H1 (cell line): ENCODE data around the gene ADCK2. TPM values are rescaled to one million over a fixed set of nuclear protein-coding genes. Genes with fewer than 3 reads are reported as not detected.

Source experiments
- CTCF ChIA-PET: fragments of 300-600 bp; sonication (Branson Sonifier 250); formaldehyde crosslinking; loops from one replicate; lab custom pipeline; 2021; ENCODE audit not compliant: partially characterized antibody; lab: Charles Lee
- POLR2A ChIA-PET: fragments of 300-600 bp; sonication (Branson Sonifier 250); formaldehyde crosslinking; loops from one replicate; lab custom pipeline; 2021; ENCODE audit warnings: inconsistent platforms; ENCODE audit not compliant: partially characterized antibody; lab: Charles Lee
- DNase-seq, 2 experiments: peaks; one replicate each; pipeline versions ENCODE4 v3.0.0 to v3.0.0-alpha.2; 2010 to 2022; ENCODE audit warnings: low spot score in 2 of 2, low read depth in 1 of 2, mixed read lengths in 1 of 2
- FAIRE-seq: peaks from 2 replicates; lab custom pipeline; 2011; peaks lifted over from hg19 to GRCh38; lab: Jason Lieb, UNC
- H2AFZ ChIP-seq: 2 replicates; pipeline ENCODE4 v1.8.1; 2012; ENCODE audit warnings: low read length, inconsistent platforms
- H2AK5ac ChIP-seq: 2 replicates; pipeline ENCODE4 v1.6.1; 2013; ENCODE audit warnings: low read depth, low read length
- H2BK120ac ChIP-seq: replicated peaks from 2 replicates; pipeline ENCODE3; 2013; ENCODE audit warnings: low read depth, low read length, inconsistent platforms
- H2BK12ac ChIP-seq: 2 replicates; pipeline ENCODE4 v1.6.1; 2013; ENCODE audit warnings: low read depth, low read length
- H2BK15ac ChIP-seq: 2 replicates; pipeline ENCODE4 v1.6.1; 2013; ENCODE audit warnings: low read length
- H2BK20ac ChIP-seq: 2 replicates; pipeline ENCODE4 v1.6.1; 2013; ENCODE audit warnings: low read length
- H2BK5ac ChIP-seq: 2 replicates; pipeline ENCODE4 v1.6.1; 2013; ENCODE audit warnings: low read depth, low read length
- H3K14ac ChIP-seq: 2 replicates; pipeline ENCODE4 v1.6.1; 2013; ENCODE audit warnings: inconsistent platforms; ENCODE audit not compliant: insufficient read length
- H3K18ac ChIP-seq: 2 replicates; pipeline ENCODE4 v1.6.1; 2013; ENCODE audit warnings: low read length; ENCODE audit errors: extremely low read depth
- H3K23ac ChIP-seq: 2 replicates; pipeline ENCODE4 v1.6.1; 2013; ENCODE audit warnings: inconsistent platforms; ENCODE audit not compliant: insufficient read length
- H3K23me2 ChIP-seq: 2 replicates; pipeline ENCODE4 v1.6.1; 2013; ENCODE audit warnings: low read depth, low read length
- H3K27ac ChIP-seq: 2 replicates; pipeline ENCODE4 v1.6.1; 2011; ENCODE audit warnings: low read depth, low read length, inconsistent platforms
- H3K27me3 ChIP-seq, 4 experiments: replicated peaks in 1 of 4; 1 replicate in 1 of 4; 2 replicates in 3 of 4; pipeline versions ENCODE4 v1.6.1 to v1.8.1; 2011 to 2013; ENCODE audit warnings: low read length in 3 of 4, mild to moderate bottlenecking in 3 of 4, inconsistent platforms in 2 of 4, mixed read lengths in 2 of 4, moderate library complexity in 1 of 4; ENCODE audit not compliant: control insufficient read depth in 3 of 4, insufficient read depth in 3 of 4; ENCODE audit errors: extremely low read depth in 1 of 4
- H3K36me3 ChIP-seq, 4 experiments: 2 replicates each; pipeline versions ENCODE4 v1.6.1 to v1.8.1; 2011 to 2013; ENCODE audit warnings: mild to moderate bottlenecking in 4 of 4, low read length in 3 of 4, moderate library complexity in 2 of 4, control low read depth in 1 of 4, inconsistent platforms in 1 of 4; ENCODE audit not compliant: insufficient read depth in 4 of 4, control insufficient read depth in 2 of 4
- H3K4ac ChIP-seq: replicated peaks from 2 replicates; pipeline ENCODE3; 2013; ENCODE audit warnings: low read length, low read depth, mixed read lengths, inconsistent platforms; ENCODE audit not compliant: insufficient read length
- H3K4me1 ChIP-seq, 4 experiments: replicated peaks in 1 of 4; 1 replicate in 1 of 4; 2 replicates in 3 of 4; pipeline versions ENCODE4 v1.6.1 to v1.8.1; 2011 to 2013; ENCODE audit warnings: low read length in 3 of 4, inconsistent platforms in 2 of 4, mixed read lengths in 1 of 4; ENCODE audit not compliant: insufficient read depth in 4 of 4, control insufficient read depth in 3 of 4
- H3K4me2 ChIP-seq, 2 experiments: 2 replicates each; pipeline versions ENCODE4 v1.6.1 to v1.8.1; 2011 to 2013; ENCODE audit warnings: low read depth in 2 of 2, low read length in 2 of 2, control low read depth in 1 of 2, inconsistent platforms in 1 of 2, mild to moderate bottlenecking in 1 of 2; ENCODE audit not compliant: insufficient read depth in 1 of 2
- H3K4me3 ChIP-seq, 4 experiments: fragments of 200-600, 300-600 bp in 1 of 4; sonication (generic), shearing (Covaris generic), sonication (Bioruptor Twin) in 1 of 4; 2 replicates each; pipeline versions ENCODE4 v1.5.1 to v1.8.1; 2011 to 2016; ENCODE audit warnings: low read length in 4 of 4, low read depth in 3 of 4, control low read depth in 2 of 4, inconsistent platforms in 2 of 4, mild to moderate bottlenecking in 2 of 4, mixed read lengths in 1 of 4, moderate library complexity in 1 of 4; ENCODE audit not compliant: insufficient read depth in 2 of 4; ENCODE audit errors: extremely low read depth in 1 of 4
- H3K56ac ChIP-seq: replicated peaks from 2 replicates; pipeline ENCODE3; 2013; ENCODE audit warnings: low read depth, mild to moderate bottlenecking, mixed read lengths, low read length, inconsistent platforms; ENCODE audit not compliant: insufficient read length
- H3K79me1 ChIP-seq: 2 replicates; pipeline ENCODE4 v1.6.1; 2013; ENCODE audit warnings: low read depth, low read length, control low read depth
- H3K79me2 ChIP-seq, 2 experiments: 2 replicates each; pipeline versions ENCODE4 v1.6.1 to v1.8.1; 2012 to 2013; ENCODE audit warnings: low read length in 2 of 2, mild to moderate bottlenecking in 2 of 2, inconsistent platforms in 1 of 2; ENCODE audit not compliant: insufficient read depth in 2 of 2, control insufficient read depth in 1 of 2
- H3K9ac ChIP-seq, 4 experiments: replicated peaks in 1 of 4; 1 replicate in 1 of 4; 2 replicates in 3 of 4; pipeline versions ENCODE4 v1.6.1 to v1.8.1; 2011 to 2013; ENCODE audit warnings: low read depth in 3 of 4, low read length in 3 of 4, control low read depth in 2 of 4, mild to moderate bottlenecking in 2 of 4, moderate library complexity in 2 of 4, inconsistent platforms in 1 of 4; ENCODE audit errors: extremely low read depth in 1 of 4
- H3K9me3 ChIP-seq, 2 experiments: 2 replicates each; pipeline versions ENCODE4 v1.6.1 to v1.8.1; 2012 to 2013; ENCODE audit warnings: mild to moderate bottlenecking in 2 of 2, moderate library complexity in 2 of 2, control low read depth in 1 of 2, inconsistent platforms in 1 of 2, low read depth in 1 of 2, low read length in 1 of 2, mixed read lengths in 1 of 2; ENCODE audit not compliant: insufficient read depth in 2 of 2
- H4K20me1 ChIP-seq, 2 experiments: replicated peaks in 1 of 2; 2 replicates each; pipeline versions ENCODE3 to v1.8.1; 2011 to 2013; ENCODE audit warnings: inconsistent platforms in 2 of 2, low read length in 2 of 2, mild to moderate bottlenecking in 1 of 2; ENCODE audit not compliant: insufficient read depth in 2 of 2, control insufficient read depth in 1 of 2
- H4K5ac ChIP-seq: 2 replicates; pipeline ENCODE4 v1.6.1; 2013; ENCODE audit warnings: low read length, low read depth, mixed read lengths, inconsistent platforms; ENCODE audit not compliant: insufficient read length
- H4K8ac ChIP-seq: 2 replicates; pipeline ENCODE4 v1.8.0; 2013; ENCODE audit warnings: mild to moderate bottlenecking, moderate library complexity, low read length, inconsistent platforms; ENCODE audit not compliant: insufficient read depth; ENCODE audit errors: extremely low read depth
- H4K91ac ChIP-seq: replicated peaks from 2 replicates; pipeline ENCODE3; 2013; ENCODE audit warnings: low read length, mixed read lengths, inconsistent platforms; ENCODE audit not compliant: insufficient read length
- EP300 ChIP-seq, 2 experiments: IDR thresholded peaks; 1 replicate in 1 of 2; 2 replicates in 1 of 2; pipeline ENCODE4 v1.6.1; 2011 to 2012; ENCODE audit warnings: low read depth in 2 of 2, low read length in 2 of 2, mild to moderate bottlenecking in 2 of 2, borderline replicate concordance in 1 of 2, inconsistent platforms in 1 of 2, moderate library complexity in 1 of 2
- FOSL1 ChIP-seq: IDR thresholded peaks from 2 replicates; pipeline ENCODE4 v1.6.1; 2011; ENCODE audit warnings: mild to moderate bottlenecking, low read depth, low read length, moderate library complexity; ENCODE audit not compliant: insufficient read depth
- HDAC2 ChIP-seq, 2 experiments: fragments of 300-600 bp in 1 of 2; sonication (generic) in 1 of 2; IDR thresholded peaks; 2 replicates each; pipeline ENCODE4 v1.6.1; 2011 to 2012; ENCODE audit warnings: low read depth in 2 of 2, low read length in 2 of 2, mild to moderate bottlenecking in 2 of 2, moderate library complexity in 2 of 2, borderline replicate concordance in 1 of 2, inconsistent platforms in 1 of 2
- JUN ChIP-seq: IDR thresholded peaks from 2 replicates; pipeline ENCODE4 v1.6.1; 2011; ENCODE audit warnings: low read depth, mild to moderate bottlenecking, improper control_type of control experiment, low read length
- KDM4A ChIP-seq: IDR thresholded peaks from one replicate; pipeline ENCODE4 v1.7.1; 2012; ENCODE audit warnings: low read depth, mild to moderate bottlenecking, moderate library complexity, low read length, inconsistent platforms; ENCODE audit not compliant: severe bottlenecking
- MAFK ChIP-seq: IDR thresholded peaks from 2 replicates; pipeline ENCODE4 v1.6.1; 2012; ENCODE audit warnings: low read depth, mild to moderate bottlenecking, improper control_type of control experiment, low read length
- MAX ChIP-seq: IDR thresholded peaks from 2 replicates; pipeline ENCODE4 v1.6.1; 2012; ENCODE audit warnings: inconsistent platforms
- POLR2A ChIP-seq, 2 experiments: IDR thresholded peaks; 1 replicate in 1 of 2; 2 replicates in 1 of 2; pipeline ENCODE4 v1.6.1; 2011; ENCODE audit warnings: low read depth in 2 of 2, low read length in 2 of 2, mild to moderate bottlenecking in 2 of 2; ENCODE audit errors: control extremely low read depth in 1 of 2
- POU5F1 ChIP-seq: IDR thresholded peaks from 2 replicates; pipeline ENCODE4 v1.6.1; 2011; ENCODE audit warnings: low read depth, mild to moderate bottlenecking, low read length, moderate library complexity
- SIRT6 ChIP-seq: IDR thresholded peaks from one replicate; pipeline ENCODE4 v1.7.1; 2012; ENCODE audit warnings: low read length, inconsistent platforms
- SP4 ChIP-seq: IDR thresholded peaks from 2 replicates; pipeline ENCODE4 v1.6.1; 2012; ENCODE audit warnings: low read length, inconsistent platforms
- SUZ12 ChIP-seq: fragments of 200-600 bp; sonication (generic); IDR thresholded peaks from 2 replicates; pipeline ENCODE4 v1.6.1; 2012; ENCODE audit warnings: mild to moderate bottlenecking, inconsistent platforms, low read length, moderate library complexity, mixed read lengths
- WGBS, 2 experiments: shearing (Covaris generic) in 1 of 2; methylation state at CpG; one replicate each; pipeline versions ENCODE4 v1.1.6 to v1.1.7; 2013 to 2015; ENCODE audit warnings: low lambda C conversion rate in 2 of 2, mixed read lengths in 2 of 2, inconsistent platforms in 1 of 2, low coverage in 1 of 2, missing lambda C conversion rate in 1 of 2; ENCODE audit not compliant: insufficient replicate concordance in 2 of 2, insufficient coverage in 1 of 2, insufficient read length in 1 of 2; ENCODE audit errors: extremely low coverage in 1 of 2, missing lambda C conversion rate in 1 of 2; 5-methylcytosine and 5-hydroxymethylcytosine counted together
- polyA plus RNA-seq, 7 experiments: library from polyadenylated mRNA; depleted of rRNA in 3 of 7; stranded (reverse) in 5 of 7; unstranded in 2 of 7; fragments of >200 nt in 5 of 7; fragments of 200-250 nt in 2 of 7; gene quantifications; 1 replicate in 5 of 7; 2 replicates in 1 of 7; 4 replicates in 1 of 7; pipeline versions ENCODE4 v1.2.1 to v1.2.3, GENCODE V29; 2011 to 2013; ENCODE audit warnings: missing spikeins in 2 of 7, mixed read lengths in 2 of 7
- total RNA-seq: library from RNA; stranded (reverse); fragmentation: NEBNext Ultra II Directional; extraction: Animal tissue kit (Norgen Biotek cat#: 25700); gene quantifications from 2 replicates; pipeline ENCODE4 v1.2.1, GENCODE V29; 2021

ADCK2 gene
- total and polyA plus RNA-seq, 2 of the 8 experiments (the other 6 are each of a cell fraction or from before 2014, with no cell fraction given) = 6.9 to 11.7 TPM

GRCh38 chr7:140659856-140660255 is 12.9 kb upstream of the ADCK2 start:
- no peaks in the 10 kb centered on the region for H3K9me3 ChIP-seq
- WGBS, 2 experiments = 92% methylated on average over 8 of the region's 8 CpGs; no CpG with 5 or more reads in 1 of the 2 experiments
- H3K4me3 ChIP-seq = no peak overlapping the region
- H3K4me2 ChIP-seq = no peak overlapping the region
- DNase-seq = no peak
- H4K8ac ChIP-seq = no peak overlapping the region
- no peak overlapping the region for H3K4ac ChIP-seq
- H3K79me2 ChIP-seq = no peaks in the 10 kb centered on the region
- H2AFZ ChIP-seq = no peak overlapping the region
- H3K56ac ChIP-seq = no peak overlapping the region
- H4K20me1 ChIP-seq = peaks cover 0 to 1% of the 10 kb centered on the region in 2 experiments
- no peak overlapping the region for H2BK120ac ChIP-seq
- H4K5ac ChIP-seq = no peak overlapping the region
- no peak overlapping the region for H3K27ac ChIP-seq
- no peak overlapping the region for H2AK5ac ChIP-seq
- no peaks in the 10 kb centered on the region for H3K79me1 ChIP-seq
- peaks cover 2% of the 10 kb centered on the region; the same call in 1 of the 2 replicates for H3K23me2 ChIP-seq
- H3K14ac ChIP-seq = no peak overlapping the region
- H3K4me1 ChIP-seq = peaks cover 0 to 3% (median 1%) of the 10 kb centered on the region in 4 experiments; a peak in 2 of 7 replicates
- H3K9ac ChIP-seq = no peak overlapping the region
- no peak for FAIRE-seq
- H2BK12ac ChIP-seq = no peak overlapping the region
- H3K27me3 ChIP-seq = no peaks in the 10 kb centered on the region
- H4K91ac ChIP-seq = no peak overlapping the region
- ChIA-PET CTCF (interaction anchor here (0.7 to 5.1 kb wide), 16 partner anchors 9 to 354 kb away, joined by 3 to 35 read pairs (median 4); partner anchors contain the start of gene ADCK2), POLR2A (no interaction called here)
- H3K18ac ChIP-seq = no peak overlapping the region
- H3K23ac ChIP-seq = no peak overlapping the region
- H3K36me3 ChIP-seq = no peaks in the 10 kb centered on the region
- no peak overlapping the region for H2BK15ac ChIP-seq
- no peak overlapping the region for H2BK20ac ChIP-seq
- no peak for TF ChIP-seq MAX
- no peak for TF ChIP-seq POLR2A (IDR thresholded peaks at IDR 0.05; ENCODE audit: control extremely low read depth in 1 of 2, low read depth in 2 of 2, low read length in 2 of 2)
- TF ChIP-seq SIRT6 = no peak
- TF ChIP-seq FOSL1 = no peak
- TF ChIP-seq EP300 (IDR thresholded peaks at IDR 0.05; ENCODE audit: borderline replicate concordance in 1 of 2, low read depth in 2 of 2, low read length in 2 of 2) = no peak
- TF ChIP-seq MAFK = no peak
- TF ChIP-seq SP4 = no peak
- TF ChIP-seq JUN = no peak
- no peak for TF ChIP-seq HDAC2 (IDR thresholded peaks at IDR 0.05; ENCODE audit: borderline replicate concordance in 1 of 2, low read depth in 2 of 2, low read length in 2 of 2)
- TF ChIP-seq POU5F1 = no peak
- no peak for TF ChIP-seq KDM4A
- TF ChIP-seq SUZ12 = no peak
- no peak overlapping the region for H2BK5ac ChIP-seq
